ENCODE data around the gene TEX13B.

GRCh38 chrX:107935664-107936433 lies 46.3 kb downstream of the TEX13B start:
- no peak for TF ChIP-seq RAD21 (IDR thresholded peaks at IDR 0.05)
- no peak for TF ChIP-seq REST (IDR thresholded peaks at IDR 0.05)
- no peak for TF ChIP-seq CTCF (IDR thresholded peaks at IDR 0.05; ENCODE audit: low read depth, low read length, missing input control)
- no peak for TF ChIP-seq ATF3 (IDR thresholded peaks at IDR 0.05)
- TF ChIP-seq TAF1 (conservative IDR thresholded peaks at IDR 0.05): no peak
- TF ChIP-seq EGR1 (IDR thresholded peaks at IDR 0.05; ENCODE audit: low read depth in 2 of 2): no peak
- TF ChIP-seq JUND (IDR thresholded peaks at IDR 0.05): no peak
- no peak for TF ChIP-seq FOXA1 (IDR thresholded peaks at IDR 0.05)
- TF ChIP-seq MAX (IDR thresholded peaks at IDR 0.05): no peak
- no peak for TF ChIP-seq SP1 (IDR thresholded peaks at IDR 0.05)
- TF ChIP-seq RXRA (IDR thresholded peaks at IDR 0.05): no peak

All from liver (tissue), 3 donors.